Vagina (tissue), 2 donors: ENCODE results near the gene DHDDS.

Source experiments
- CTCF ChIP-seq, 3 experiments: fragments of 450-650 bp in 2 of 3; fragments of 200-600 bp in 1 of 3; sonication (generic) in 1 of 3; IDR thresholded peaks; one replicate each; pipeline ENCODE4 v1.5.1; 2017 to 2019; ENCODE audit warnings: antibody characterized with exemption in 3 of 3, mild to moderate bottlenecking in 2 of 3, moderate library complexity in 2 of 3
- POLR2A ChIP-seq, 2 donors: fragments of 450-650 bp; IDR thresholded peaks; one replicate each; pipeline ENCODE4 v1.6.1; 2017; ENCODE audit warnings: antibody characterized with exemption in 2 of 2, mild to moderate bottlenecking in 2 of 2, moderate library complexity in 2 of 2

- no peak for TF ChIP-seq CTCF (IDR thresholded peaks at IDR 0.05)
- no peak for TF ChIP-seq POLR2A (IDR thresholded peaks at IDR 0.05)
Observed at GRCh38 chr1:26449868-26450267, 17.7 kb downstream of the DHDDS start.
